Right lobe of liver (tissue), 4 donors: Measurements from ENCODE around the gene S100B.

ENCODE experiments used
- CTCF ChIP-seq, 4 donors: fragments of 200-600 bp in 3 of 4; fragments of 450-650 bp in 1 of 4; IDR thresholded peaks; one replicate each; pipeline versions ENCODE4 v1.5.1 to v1.8.0; 2016 to 2022; ENCODE audit warnings: antibody characterized with exemption in 4 of 4, mild to moderate bottlenecking in 2 of 4
- POLR2A ChIP-seq: fragments of 450-650 bp; IDR thresholded peaks from one replicate; pipeline ENCODE4 v1.6.1; 2017; ENCODE audit warnings: antibody characterized with exemption, mild to moderate bottlenecking
- donor health status: DM: no; HTN: no; CAD: no.
- donor health status: DM: no; HTN: no; CAD: no.
- donor health status: DM: no; HTN: yes; CAD: no.

- no peak for TF ChIP-seq POLR2A
- no peak for TF ChIP-seq CTCF (IDR thresholded peaks at IDR 0.05)
Observed at GRCh38 chr21:46559291-46559983, 45.4 kb downstream of the S100B start.
